Measurements from ENCODE around the gene STAG1. TPM values are rescaled to one million over a fixed set of nuclear protein-coding genes. Genes with fewer than 3 reads are reported as not detected.
A peak's percentile ranks its signal among the peaks of the same experiment; 100 is the strongest.

The STAG1 gene
- total RNA-seq, 1 experiment from 2014 or later, result 34.6 TPM

DNA sequence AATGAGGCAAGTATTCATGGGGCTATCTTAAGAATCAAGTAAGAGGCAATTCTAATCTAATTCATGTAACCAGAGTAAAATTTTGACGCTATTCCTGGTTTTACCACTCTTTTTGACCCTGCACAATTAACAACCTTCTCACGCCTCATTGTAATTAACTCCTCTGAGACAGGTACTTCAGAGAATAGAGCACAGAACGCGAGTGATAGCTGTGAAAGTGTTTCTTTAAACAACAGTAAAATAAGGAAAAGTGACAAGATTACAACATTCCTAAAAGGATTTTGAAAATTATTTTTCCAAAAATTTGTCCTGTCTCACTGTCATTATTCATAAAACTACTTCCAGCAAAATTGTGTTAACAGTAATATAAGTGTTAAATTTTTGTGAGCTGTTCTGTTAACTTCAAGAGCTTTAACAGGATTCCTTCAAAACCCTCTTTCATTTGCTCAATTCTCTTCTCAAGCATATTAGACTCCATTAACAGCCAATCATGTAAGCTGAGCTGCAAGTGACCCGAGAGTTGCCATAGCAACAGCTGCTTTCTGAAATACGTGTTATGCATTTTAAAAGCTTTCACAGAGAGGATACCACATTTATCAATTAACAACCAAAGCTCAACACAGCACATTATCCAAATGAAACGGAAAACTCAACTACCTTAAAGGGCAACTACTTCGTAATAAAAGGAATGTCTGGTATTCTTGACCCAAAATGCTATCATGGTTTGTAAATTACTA is 93.1 kb downstream of the STAG1 start:
- Mint-ChIP-seq H3K4me1 (peaks cover 9 to 10% of the 10 kb centered on the region in 2 experiments), H3K27me3 (ENCODE audit: low read depth) (no peaks in the 10 kb centered on the region), H3K4me3 (no peak overlapping the region), H3K36me3 (ENCODE audit: insufficient read depth in 1 of 3, low read depth in 3 of 3) (peaks cover 6 to 13% (median 9%) of the 10 kb centered on the region in 3 experiments; a peak in 6 of 7 replicates), H3K27ac (peak overlapping the region in 1 of 3 experiments; percentile 0; a peak in 2 of 7 replicates), H3K9me3 (peaks cover 8 to 12% of the 10 kb centered on the region in 2 experiments; a peak in 3 of 5 replicates)
- H4K20me1 ChIP-seq (ENCODE audit: control insufficient read depth, insufficient read depth, insufficient read length), result no peaks in the 10 kb centered on the region
- no peak overlapping the region for H2BK20ac ChIP-seq (ENCODE audit: low read depth, low read length, poor library complexity, severe bottlenecking)
- no peak overlapping the region for H3K18ac ChIP-seq (ENCODE audit: insufficient read length, low read depth, low read length)
- H3K27me3 ChIP-seq (ENCODE audit: insufficient read depth, low read length), result no peaks in the 10 kb centered on the region
- H3K23me2 ChIP-seq (ENCODE audit: insufficient read length, low read depth, low read length, poor library complexity, severe bottlenecking), result no peaks in the 10 kb centered on the region
- WGBS (ENCODE audit: extremely low coverage, insufficient read length, low lambda C conversion rate), result no CpG with 5 or more reads among the region's 8 CpGs
- H3K14ac ChIP-seq (ENCODE audit: insufficient read depth, low read length), result no peak overlapping the region
- no peak overlapping the region for H3K23ac ChIP-seq (ENCODE audit: insufficient read length, low read depth, low read length)
- no peak overlapping the region for H2BK15ac ChIP-seq (ENCODE audit: low read depth, low read length)
- H3K79me1 ChIP-seq (ENCODE audit: insufficient read depth, low read depth, low read length, poor library complexity, severe bottlenecking), result peaks cover 7% of the 10 kb centered on the region
- H4K5ac ChIP-seq (ENCODE audit: insufficient read length, low read depth, low read length), result no peak overlapping the region
- H4K8ac ChIP-seq (replicated peaks; ENCODE audit: insufficient read length, low read depth, low read length), result no peak overlapping the region
- no peak overlapping the region for H3K56ac ChIP-seq (ENCODE audit: insufficient read length, low read depth, low read length)
- H3K4me1 ChIP-seq (ENCODE audit: insufficient read depth, low read length), result no peaks in the 10 kb centered on the region
- H2AFZ ChIP-seq (ENCODE audit: low read length), result no peak overlapping the region
- no peak overlapping the region for H3K4me2 ChIP-seq (ENCODE audit: insufficient read depth, insufficient read length, low read length)
- no peak for TF ChIP-seq CTCF (conservative IDR thresholded peaks at IDR 0.05)
- no peaks in the 10 kb centered on the region for H3K9me3 ChIP-seq (ENCODE audit: control insufficient read depth, low read depth, low read length)
- H2AK5ac ChIP-seq (ENCODE audit: insufficient read length, low read length), result no peak overlapping the region
- H3K27ac ChIP-seq (ENCODE audit: insufficient read length, low read depth, low read length), result no peak overlapping the region
- no peak overlapping the region for H3T11ph ChIP-seq (ENCODE audit: low read length)
- DNase-seq, result no peak
- H2BK12ac ChIP-seq (ENCODE audit: insufficient read length, low read depth, low read length), result no peak overlapping the region
- H4K91ac ChIP-seq (ENCODE audit: insufficient read length, low read depth, low read length), result no peak overlapping the region
- H3K4ac ChIP-seq (ENCODE audit: low read depth, low read length), result no peak overlapping the region
- H2BK120ac ChIP-seq (ENCODE audit: low read depth, low read length, poor library complexity, severe bottlenecking), result no peak overlapping the region
- no peak overlapping the region for H3K9ac ChIP-seq (ENCODE audit: extremely low read depth, insufficient read length, low read length)
- H3K79me2 ChIP-seq (ENCODE audit: insufficient read depth, low read length), result peaks cover 2% of the 10 kb centered on the region; the same call in 1 of the 2 replicates
- no peak overlapping the region for H2BK5ac ChIP-seq (ENCODE audit: insufficient read length, low read length)

All from H9 (cell line).